Lower leg skin (tissue), 4 donors: ENCODE results near the gene PPP1CC. TPM values are rescaled to one million over a fixed set of nuclear protein-coding genes. Genes with fewer than 3 reads are reported as not detected.
"Not testable (repeated sequence)": the region's sequence is repeated elsewhere in the genome, so short reads cannot be mapped to it uniquely, and the experiment has no call there.

ENCODE experiments used
- DNase-seq, 2 donors: peaks; one replicate each; pipeline ENCODE4 v3.0.0-alpha.2; 2019; ENCODE audit warnings: low spot score in 2 of 2
- H3K4me3 ChIP-seq: fragments of 200-600 bp; sonication (generic); 2 replicates; pipeline ENCODE4 v1.5.1; 2017; ENCODE audit warnings: mild to moderate bottlenecking, low read depth; ENCODE audit not compliant: poor library complexity, severe bottlenecking
- CTCF ChIP-seq, 3 donors: fragments of 450-650 bp; IDR thresholded peaks; one replicate each; pipeline ENCODE4 v1.5.1; 2016; ENCODE audit warnings: antibody characterized with exemption in 3 of 3, mild to moderate bottlenecking in 3 of 3, moderate library complexity in 2 of 3
- POLR2A ChIP-seq, 2 donors: fragments of 450-650 bp; IDR thresholded peaks; one replicate each; pipeline ENCODE4 v1.6.1; 2016 to 2017; ENCODE audit warnings: antibody characterized with exemption in 2 of 2, mild to moderate bottlenecking in 1 of 2, moderate library complexity in 1 of 2
- whole genome bisulfite sequencing, 2 donors: methylation state at CpG; one replicate each; pipeline ENCODE4 v1.1.5; 2018; 5-methylcytosine and 5-hydroxymethylcytosine counted together
- intact Hi-C: fragments of 100-400 bp; cut with DNase I; formaldehyde crosslinking; loops from one replicate; pipeline ENCODE4 v1.15.0; 2023; ENCODE audit warnings: low total_unique reads
- total RNA-seq, 4 donors: library from RNA; depleted of rRNA; stranded (reverse); fragments of >200 nt; gene quantifications; one replicate each; pipeline ENCODE4 v1.1.0, GENCODE V29; 2016

PPP1CC gene
- total RNA-seq, 4 donors from 2014 or later = 90.1 to 97.4 (median 91.3) TPM

DNA sequence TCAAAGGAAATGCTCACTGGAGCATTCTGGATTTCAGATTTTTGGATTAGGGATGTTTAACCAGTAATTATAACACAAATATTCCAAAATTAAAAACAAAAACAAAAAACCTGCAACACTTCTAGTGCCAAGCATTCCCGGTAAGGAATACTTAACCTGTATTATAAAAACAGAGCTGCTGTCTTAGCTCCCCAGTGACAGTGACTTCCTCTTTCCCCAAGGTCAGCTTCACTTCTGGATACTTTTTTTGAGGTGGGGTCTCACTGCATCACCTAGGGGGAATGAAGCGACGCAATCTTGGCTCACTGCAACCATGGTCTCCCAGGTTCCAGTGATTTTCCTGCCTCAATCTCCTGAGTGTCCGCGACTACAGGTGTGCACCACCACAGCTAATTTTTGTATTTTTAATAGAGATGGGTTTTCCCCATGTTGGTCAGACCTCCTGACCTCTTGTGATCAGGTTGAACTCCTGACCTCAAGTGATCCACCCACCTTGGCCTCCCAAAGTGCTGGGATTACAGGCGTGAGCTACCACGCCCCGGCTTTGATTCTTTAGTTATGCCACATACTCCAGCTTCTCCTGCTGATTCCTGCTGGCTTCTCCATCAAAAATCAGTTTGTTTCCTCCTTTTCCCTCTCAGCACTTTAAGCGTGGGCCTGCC, 15.9 kb downstream of the PPP1CC start:
- TF ChIP-seq CTCF (IDR thresholded peaks at IDR 0.05) (no peak), POLR2A (IDR thresholded peaks at IDR 0.05) (no peak)
- H3K4me3 ChIP-seq = no peak overlapping the region
- intact Hi-C loops = loop anchor here (1.0 kb wide), 1 partner anchor 28 kb away; no protein-coding TSS in a partner anchor
- no peak for DNase-seq
- 86 to 90% methylated on average over 9 of the region's 9 CpGs for WGBS, 2 donors

- intact Hi-C loops = no loop called here
- TF ChIP-seq CTCF (IDR thresholded peaks at IDR 0.05) (no peak), POLR2A (IDR thresholded peaks at IDR 0.05) (no peak)
- H3K4me3 ChIP-seq = no peak overlapping the region
- DNase-seq = no peak
- 96 to 99% methylated on average over 4 of the region's 4 CpGs for WGBS, 2 donors
These were observed 16.7 kb downstream of the PPP1CC start for GRCh38 chr12:110726028-110726427.

DNA sequence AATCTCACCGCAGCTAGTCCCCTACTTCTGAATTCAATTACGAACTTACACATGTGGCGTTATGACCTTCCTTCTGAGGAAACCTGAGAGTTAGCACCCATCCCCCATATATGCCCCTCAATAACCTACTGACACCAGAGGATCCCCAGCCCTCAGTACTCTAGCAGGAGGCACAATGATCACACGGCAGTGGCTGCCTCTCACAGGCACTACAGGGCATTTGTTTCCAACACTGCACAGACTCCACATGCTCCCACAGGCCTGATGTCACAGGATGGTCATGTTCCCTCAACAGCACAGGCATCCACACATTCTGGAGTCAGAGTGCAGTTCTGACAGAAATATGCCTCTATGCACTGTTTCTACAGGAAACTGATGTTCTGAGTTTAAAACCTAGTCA, 17.4 kb downstream of the PPP1CC start:
- intact Hi-C loops = no loop called here
- DNase-seq = no peak
- H3K4me3 ChIP-seq = no peak overlapping the region
- no peak for TF ChIP-seq CTCF (IDR thresholded peaks at IDR 0.05)
- no peak for TF ChIP-seq POLR2A (IDR thresholded peaks at IDR 0.05)
- 80 to 83% methylated on average over 4 of the region's 4 CpGs for WGBS, 2 donors

GRCh38 chr12:110722892-110723291, 19.8 kb downstream of the PPP1CC start:
- DNase-seq, intact Hi-C loops, H3K4me3 ChIP-seq: not testable (repeated sequence)
- WGBS, 2 donors = 74 to 82% methylated on average over 3 of the region's 3 CpGs

DNA sequence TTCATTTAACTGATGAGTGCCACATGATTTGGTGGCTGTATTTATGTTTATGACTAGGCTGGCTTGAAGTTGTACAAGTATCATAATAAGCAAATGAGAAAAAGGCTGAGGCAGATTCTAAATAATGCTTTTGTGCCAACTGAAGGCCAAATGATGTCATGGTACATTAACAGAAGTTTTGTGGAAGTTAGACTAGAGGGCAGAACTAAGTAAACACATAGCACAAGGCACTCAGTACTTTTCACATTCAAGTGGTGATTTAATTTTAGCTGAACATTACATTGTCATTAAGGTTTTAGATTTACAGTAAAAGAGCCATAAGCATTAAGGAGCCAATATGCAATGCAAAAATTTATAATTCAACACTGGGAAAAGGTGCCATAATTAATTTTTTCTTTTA, 21.1 kb downstream of the PPP1CC start:
- intact Hi-C loops = no loop called here
- DNase-seq = no peak
- TF ChIP-seq POLR2A (IDR thresholded peaks at IDR 0.05) = no peak
- TF ChIP-seq CTCF (IDR thresholded peaks at IDR 0.05) = no peak
- H3K4me3 ChIP-seq = no peak overlapping the region

GRCh38 chr12:110720516-110720915, 22.2 kb downstream of the PPP1CC start:
- DNase-seq = no peak
- intact Hi-C loops = no loop called here
- TF ChIP-seq POLR2A (IDR thresholded peaks at IDR 0.05) (no peak), CTCF (IDR thresholded peaks at IDR 0.05) (no peak)
- no peak overlapping the region for H3K4me3 ChIP-seq
